ENCODE measurements around the gene MGLL. TPM values are rescaled to one million over a fixed set of nuclear protein-coding genes. Genes with fewer than 3 reads are reported as not detected.

Gene MGLL
- total and polyA plus RNA-seq, 4 donors = 9.4 to 277 (median 74.2) TPM

DNA sequence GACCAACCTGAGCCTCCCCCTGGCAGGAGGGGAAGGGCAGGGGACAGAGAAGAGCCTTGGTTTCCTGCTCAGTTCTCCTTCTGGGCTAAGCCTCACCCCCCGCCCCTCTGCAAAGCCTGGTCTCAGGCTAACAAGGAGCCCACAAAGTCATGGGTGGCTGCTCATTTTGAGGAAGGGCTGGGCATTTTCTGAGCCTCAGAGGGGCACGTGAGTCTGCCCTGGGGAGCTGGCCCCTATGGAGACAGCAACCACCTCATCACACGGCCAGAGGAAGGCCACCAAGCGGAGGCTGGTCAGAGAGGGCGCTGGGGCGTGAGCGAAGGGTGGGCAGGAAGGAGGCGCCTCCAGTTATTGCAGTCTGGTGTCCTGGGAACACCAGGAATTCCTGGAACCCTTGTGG, 130.8 kb downstream of the MGLL start:
- H3K9ac ChIP-seq (ENCODE audit: low read depth in 1 of 2, low read length in 2 of 2) = no peak overlapping the region
- peaks cover 3 to 20% (median 12%) of the 10 kb centered on the region in 4 donors for H3K36me3 ChIP-seq (ENCODE audit: control insufficient read depth in 4 of 4, insufficient read depth in 3 of 4, low read depth in 1 of 4, low read length in 3 of 4)
- H3K9me3 ChIP-seq (ENCODE audit: control insufficient read depth in 4 of 4, low read length in 3 of 4) = no peaks in the 10 kb centered on the region
- DNase-seq (ENCODE audit: low spot score) = no peak
- no peak overlapping the region for H3K4me3 ChIP-seq (ENCODE audit: low read depth in 1 of 3, low read length in 3 of 3)
- H3K4me1 ChIP-seq (ENCODE audit: control insufficient read depth in 4 of 4, insufficient read depth in 4 of 4, low read length in 3 of 4) = peaks cover 0 to 5% (median under 1%) of the 10 kb centered on the region in 4 donors
- WGBS = 93% methylated on average over 8 of the region's 8 CpGs
- H3K27ac ChIP-seq (ENCODE audit: low read depth in 1 of 2, low read length in 2 of 2) = no peak overlapping the region
- TF ChIP-seq FOXA1 (IDR thresholded peaks at IDR 0.05) (no peak), EGR1 (IDR thresholded peaks at IDR 0.05; ENCODE audit: low read depth in 2 of 2) (no peak), FOXA2 (IDR thresholded peaks at IDR 0.05) (no peak), RAD21 (IDR thresholded peaks at IDR 0.05) (no peak), JUND (IDR thresholded peaks at IDR 0.05) (no peak), HNF4G (IDR thresholded peaks at IDR 0.05) (no peak), SP1 (IDR thresholded peaks at IDR 0.05) (no peak)
- TF ChIP-seq, protein P1, sequence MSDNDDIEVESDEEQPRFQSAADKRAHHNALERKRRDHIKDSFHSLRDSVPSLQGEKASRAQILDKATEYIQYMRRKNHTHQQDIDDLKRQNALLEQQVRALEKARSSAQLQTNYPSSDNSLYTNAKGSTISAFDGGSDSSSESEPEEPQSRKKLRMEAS (IDR thresholded peaks at IDR 0.05) = no peak
- TF ChIP-seq, protein P2, sequence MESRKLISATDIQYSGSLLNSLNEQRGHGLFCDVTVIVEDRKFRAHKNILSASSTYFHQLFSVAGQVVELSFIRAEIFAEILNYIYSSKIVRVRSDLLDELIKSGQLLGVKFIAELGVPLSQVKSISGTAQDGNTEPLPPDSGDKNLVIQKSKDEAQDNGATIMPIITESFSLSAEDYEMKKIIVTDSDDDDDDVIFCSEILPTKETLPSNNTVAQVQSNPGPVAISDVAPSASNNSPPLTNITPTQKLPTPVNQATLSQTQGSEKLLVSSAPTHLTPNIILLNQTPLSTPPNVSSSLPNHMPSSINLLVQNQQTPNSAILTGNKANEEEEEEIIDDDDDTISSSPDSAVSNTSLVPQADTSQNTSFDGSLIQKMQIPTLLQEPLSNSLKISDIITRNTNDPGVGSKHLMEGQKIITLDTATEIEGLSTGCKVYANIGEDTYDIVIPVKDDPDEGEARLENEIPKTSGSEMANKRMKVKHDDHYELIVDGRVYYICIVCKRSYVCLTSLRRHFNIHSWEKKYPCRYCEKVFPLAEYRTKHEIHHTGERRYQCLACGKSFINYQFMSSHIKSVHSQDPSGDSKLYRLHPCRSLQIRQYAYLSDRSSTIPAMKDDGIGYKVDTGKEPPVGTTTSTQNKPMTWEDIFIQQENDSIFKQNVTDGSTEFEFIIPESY (IDR thresholded peaks at IDR 0.05) = no peak
- TF ChIP-seq, protein P3, sequence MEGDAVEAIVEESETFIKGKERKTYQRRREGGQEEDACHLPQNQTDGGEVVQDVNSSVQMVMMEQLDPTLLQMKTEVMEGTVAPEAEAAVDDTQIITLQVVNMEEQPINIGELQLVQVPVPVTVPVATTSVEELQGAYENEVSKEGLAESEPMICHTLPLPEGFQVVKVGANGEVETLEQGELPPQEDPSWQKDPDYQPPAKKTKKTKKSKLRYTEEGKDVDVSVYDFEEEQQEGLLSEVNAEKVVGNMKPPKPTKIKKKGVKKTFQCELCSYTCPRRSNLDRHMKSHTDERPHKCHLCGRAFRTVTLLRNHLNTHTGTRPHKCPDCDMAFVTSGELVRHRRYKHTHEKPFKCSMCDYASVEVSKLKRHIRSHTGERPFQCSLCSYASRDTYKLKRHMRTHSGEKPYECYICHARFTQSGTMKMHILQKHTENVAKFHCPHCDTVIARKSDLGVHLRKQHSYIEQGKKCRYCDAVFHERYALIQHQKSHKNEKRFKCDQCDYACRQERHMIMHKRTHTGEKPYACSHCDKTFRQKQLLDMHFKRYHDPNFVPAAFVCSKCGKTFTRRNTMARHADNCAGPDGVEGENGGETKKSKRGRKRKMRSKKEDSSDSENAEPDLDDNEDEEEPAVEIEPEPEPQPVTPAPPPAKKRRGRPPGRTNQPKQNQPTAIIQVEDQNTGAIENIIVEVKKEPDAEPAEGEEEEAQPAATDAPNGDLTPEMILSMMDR (IDR thresholded peaks at IDR 0.05; ENCODE audit: low read depth, low read length, missing input control) = no peak
- TF ChIP-seq, protein P4, sequence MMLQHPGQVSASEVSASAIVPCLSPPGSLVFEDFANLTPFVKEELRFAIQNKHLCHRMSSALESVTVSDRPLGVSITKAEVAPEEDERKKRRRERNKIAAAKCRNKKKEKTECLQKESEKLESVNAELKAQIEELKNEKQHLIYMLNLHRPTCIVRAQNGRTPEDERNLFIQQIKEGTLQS (IDR thresholded peaks at IDR 0.05) = no peak
- TF ChIP-seq, protein P5, sequence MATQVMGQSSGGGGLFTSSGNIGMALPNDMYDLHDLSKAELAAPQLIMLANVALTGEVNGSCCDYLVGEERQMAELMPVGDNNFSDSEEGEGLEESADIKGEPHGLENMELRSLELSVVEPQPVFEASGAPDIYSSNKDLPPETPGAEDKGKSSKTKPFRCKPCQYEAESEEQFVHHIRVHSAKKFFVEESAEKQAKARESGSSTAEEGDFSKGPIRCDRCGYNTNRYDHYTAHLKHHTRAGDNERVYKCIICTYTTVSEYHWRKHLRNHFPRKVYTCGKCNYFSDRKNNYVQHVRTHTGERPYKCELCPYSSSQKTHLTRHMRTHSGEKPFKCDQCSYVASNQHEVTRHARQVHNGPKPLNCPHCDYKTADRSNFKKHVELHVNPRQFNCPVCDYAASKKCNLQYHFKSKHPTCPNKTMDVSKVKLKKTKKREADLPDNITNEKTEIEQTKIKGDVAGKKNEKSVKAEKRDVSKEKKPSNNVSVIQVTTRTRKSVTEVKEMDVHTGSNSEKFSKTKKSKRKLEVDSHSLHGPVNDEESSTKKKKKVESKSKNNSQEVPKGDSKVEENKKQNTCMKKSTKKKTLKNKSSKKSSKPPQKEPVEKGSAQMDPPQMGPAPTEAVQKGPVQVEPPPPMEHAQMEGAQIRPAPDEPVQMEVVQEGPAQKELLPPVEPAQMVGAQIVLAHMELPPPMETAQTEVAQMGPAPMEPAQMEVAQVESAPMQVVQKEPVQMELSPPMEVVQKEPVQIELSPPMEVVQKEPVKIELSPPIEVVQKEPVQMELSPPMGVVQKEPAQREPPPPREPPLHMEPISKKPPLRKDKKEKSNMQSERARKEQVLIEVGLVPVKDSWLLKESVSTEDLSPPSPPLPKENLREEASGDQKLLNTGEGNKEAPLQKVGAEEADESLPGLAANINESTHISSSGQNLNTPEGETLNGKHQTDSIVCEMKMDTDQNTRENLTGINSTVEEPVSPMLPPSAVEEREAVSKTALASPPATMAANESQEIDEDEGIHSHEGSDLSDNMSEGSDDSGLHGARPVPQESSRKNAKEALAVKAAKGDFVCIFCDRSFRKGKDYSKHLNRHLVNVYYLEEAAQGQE (IDR thresholded peaks at IDR 0.05) = no peak
- no peaks in the 10 kb centered on the region for H3K27me3 ChIP-seq (ENCODE audit: control insufficient read depth in 4 of 4, insufficient read depth in 4 of 4, low read length in 3 of 4)

DNA sequence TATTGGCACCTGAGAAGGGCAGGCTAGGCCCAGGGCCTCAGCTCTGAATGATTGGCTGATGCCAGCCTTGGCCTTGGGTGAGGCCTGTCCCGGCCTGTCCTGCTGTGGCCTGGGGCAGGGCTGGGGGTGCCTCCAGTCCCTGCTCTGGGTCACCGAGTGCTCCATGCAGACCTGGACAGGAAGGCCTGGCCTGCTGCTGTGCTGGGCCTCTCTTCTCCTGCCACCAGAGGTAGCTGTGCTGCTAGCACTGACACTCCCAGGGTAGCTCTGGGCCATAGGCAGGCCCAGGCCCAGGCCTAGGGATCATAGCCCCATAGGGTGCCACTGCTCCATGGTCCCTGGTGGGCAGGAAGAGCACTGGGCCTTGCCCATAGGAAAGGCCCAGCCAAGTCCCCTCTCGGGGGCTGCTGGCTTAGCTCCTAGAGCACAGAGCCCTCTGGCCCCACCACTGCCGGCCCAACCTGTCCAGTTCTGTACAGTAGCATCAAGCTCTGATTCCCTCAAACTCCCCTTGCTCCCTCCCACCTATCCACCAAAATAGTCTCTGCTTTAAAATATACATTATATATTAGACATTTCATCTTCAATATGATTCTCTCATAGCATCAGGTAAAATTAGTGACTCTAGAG, 131.4 kb downstream of the MGLL start:
- DNase-seq (ENCODE audit: low spot score) = peak; percentile 60
- peaks cover 3 to 20% (median 12%) of the 10 kb centered on the region in 4 donors for H3K36me3 ChIP-seq (ENCODE audit: control insufficient read depth in 4 of 4, insufficient read depth in 3 of 4, low read depth in 1 of 4, low read length in 3 of 4)
- no peaks in the 10 kb centered on the region for H3K9me3 ChIP-seq (ENCODE audit: control insufficient read depth in 4 of 4, low read length in 3 of 4)
- no peak overlapping the region for H3K9ac ChIP-seq (ENCODE audit: low read depth in 1 of 2, low read length in 2 of 2)
- H3K27ac ChIP-seq (ENCODE audit: low read depth in 1 of 2, low read length in 2 of 2) = no peak overlapping the region
- WGBS = 94% methylated on average over 4 of the region's 4 CpGs
- H3K27me3 ChIP-seq (ENCODE audit: control insufficient read depth in 4 of 4, insufficient read depth in 4 of 4, low read length in 3 of 4) = no peaks in the 10 kb centered on the region
- H3K4me1 ChIP-seq (ENCODE audit: control insufficient read depth in 4 of 4, insufficient read depth in 4 of 4, low read length in 3 of 4) = peaks cover 0 to 5% (median 0%) of the 10 kb centered on the region in 4 donors
- no peak overlapping the region for H3K4me3 ChIP-seq (ENCODE audit: low read depth in 1 of 3, low read length in 3 of 3)
- TF ChIP-seq, protein P3 (IDR thresholded peaks at IDR 0.05; ENCODE audit: low read depth, low read length, missing input control) = peak; percentile 22
- TF ChIP-seq TAF1 (conservative IDR thresholded peaks at IDR 0.05) (no peak), RAD21 (IDR thresholded peaks at IDR 0.05) (peak; percentile 59 to 78)
